Muscle of arm (tissue), 12 donors: ENCODE measurements around the gene ZFYVE9. TPM values are rescaled to one million over a fixed set of nuclear protein-coding genes. Genes with fewer than 3 reads are reported as not detected.
"Not testable (repeated sequence)": the region's sequence is repeated elsewhere in the genome, so short reads cannot be mapped to it uniquely, and the experiment has no call there.

Experiments used
- DNase-seq: peaks from one replicate; pipeline ENCODE4 v3.0.0-alpha.2; 2013
- polyA plus RNA-seq, 12 donors: library from polyadenylated mRNA; unstranded; fragments of 120-200 nt; gene quantifications; one replicate each; pipeline ENCODE4 v1.2.1, GENCODE V29; 2013; ENCODE audit not compliant: insufficient read length in 12 of 12

Gene ZFYVE9
- polyA plus RNA-seq, 12 donors, result 13.7 to 25.5 (median 23.2) TPM; not detected in 1

- DNase-seq, result no peak
Observed at GRCh38 chr1:52367272-52367671, 225.4 kb downstream of the ZFYVE9 start.

GRCh38 chr1:52368383-52369172, 226.7 kb downstream of the ZFYVE9 start:
- DNase-seq, result peak; percentile 16

- not testable (repeated sequence) for DNase-seq
Observed at GRCh38 chr1:52369851-52370250, 228.0 kb downstream of the ZFYVE9 start.

DNA sequence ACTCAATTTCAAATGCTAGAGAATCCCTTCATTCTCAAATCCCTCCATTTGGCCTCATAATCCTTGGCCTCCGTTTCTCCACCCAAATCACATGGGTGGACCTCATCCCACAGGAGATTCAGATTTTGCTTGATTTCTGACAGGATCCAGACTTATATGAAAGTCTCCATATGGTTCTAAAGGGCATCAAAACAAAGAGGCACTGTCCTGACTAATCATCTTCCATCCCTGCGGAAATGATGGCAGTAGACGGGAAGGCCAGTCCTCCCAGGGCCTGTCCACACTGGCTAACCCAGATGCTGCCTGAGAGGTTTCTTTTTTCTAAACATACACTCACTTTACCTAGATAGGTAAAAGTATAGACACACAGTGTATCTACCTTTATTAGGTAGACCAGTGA, 243.5 kb downstream of the ZFYVE9 start:
- no peak for DNase-seq

GRCh38 chr1:52386458-52386857, 244.6 kb downstream of the ZFYVE9 start:
- DNase-seq, result no peak

GRCh38 chr1:52393174-52393573, 251.3 kb downstream of the ZFYVE9 start:
- no peak for DNase-seq

Other genes starting within 250 kb of the ZFYVE9 start
- gene RAB3B, start 151.4 kb upstream of the ZFYVE9 start, polyA plus RNA-seq, result 1 to 10 TPM in 1 of 12 donors, under 1 TPM in 10, not detected in 1; 0.15 to 1.5 (median 0.24) TPM
- 1 to 10 TPM in 10 of 12 donors, not detected in 2; 2.4 to 3.6 (median 3.1) TPM for gene KTI12, start 108.3 kb upstream of the ZFYVE9 start, polyA plus RNA-seq
- 10 to 100 TPM in 11 of 12 donors, not detected in 1; 21.3 to 43.6 (median 30.9) TPM for gene TXNDC12, start 86.9 kb upstream of the ZFYVE9 start, polyA plus RNA-seq
- gene BTF3L4, start 85.8 kb upstream of the ZFYVE9 start, polyA plus RNA-seq, result 10 to 100 TPM in 11 of 12 donors, not detected in 1; 57.8 to 85.7 (median 75.9) TPM
- 10 to 100 TPM in 11 of 12 donors, not detected in 1; 16.9 to 31.8 (median 24.3) TPM for gene CC2D1B, start 224.1 kb downstream of the ZFYVE9 start, polyA plus RNA-seq